ENCODE measurements around the gene EBNA1BP2. TPM values are rescaled to one million over a fixed set of nuclear protein-coding genes. Genes with fewer than 3 reads are reported as not detected.
"Not testable (repeated sequence)": the region's sequence is repeated elsewhere in the genome, so short reads cannot be mapped to it uniquely, and the experiment has no call there.

The EBNA1BP2 gene
- total RNA-seq, 1 donor from 2014 or later: 70.9 TPM

GRCh38 chr1:43172527-43172972 is 460 bp upstream of the EBNA1BP2 start:
- peak; percentile 49 for DNase-seq (ENCODE audit: low read depth)

- DNase-seq (ENCODE audit: low read depth): no peak
These were observed 696 bp downstream of the EBNA1BP2 start for GRCh38 chr1:43171312-43171875.

GRCh38 chr1:43165765-43166164 is 6.3 kb downstream of the EBNA1BP2 start:
- no peak for DNase-seq (ENCODE audit: low read depth)

- no peak for DNase-seq (ENCODE audit: low read depth)
These were observed 6.9 kb downstream of the EBNA1BP2 start for GRCh38 chr1:43165162-43165561.

GRCh38 chr1:43156026-43156425 is 16.1 kb downstream of the EBNA1BP2 start:
- DNase-seq (ENCODE audit: low read depth): no peak

- no peak for DNase-seq (ENCODE audit: low read depth)
These were observed 18.6 kb downstream of the EBNA1BP2 start for GRCh38 chr1:43153443-43153842.

GRCh38 chr1:43152866-43153265 is 19.2 kb downstream of the EBNA1BP2 start:
- no peak for DNase-seq (ENCODE audit: low read depth)

- no peak for DNase-seq (ENCODE audit: low read depth)
These were observed 22.2 kb downstream of the EBNA1BP2 start for GRCh38 chr1:43149889-43150288.

- DNase-seq (ENCODE audit: low read depth): peak; percentile 56
These were observed 24.3 kb downstream of the EBNA1BP2 start for GRCh38 chr1:43147625-43148327.

GRCh38 chr1:43144237-43144636 is 27.9 kb downstream of the EBNA1BP2 start:
- DNase-seq (ENCODE audit: low read depth): no peak

GRCh38 chr1:43143441-43143888 is 28.6 kb downstream of the EBNA1BP2 start:
- no peak for DNase-seq (ENCODE audit: low read depth)

- no peak for DNase-seq (ENCODE audit: low read depth)
These were observed 31.5 kb downstream of the EBNA1BP2 start for GRCh38 chr1:43140583-43140982.

GRCh38 chr1:43140010-43140409 is 32.1 kb downstream of the EBNA1BP2 start:
- no peak for DNase-seq (ENCODE audit: low read depth)

- DNase-seq (ENCODE audit: low read depth): not testable (repeated sequence)
These were observed 32.8 kb downstream of the EBNA1BP2 start for GRCh38 chr1:43139295-43139694.

- DNase-seq (ENCODE audit: low read depth): no peak
These were observed 34.5 kb downstream of the EBNA1BP2 start for GRCh38 chr1:43137445-43138052.

GRCh38 chr1:43135857-43136781 is 36.0 kb downstream of the EBNA1BP2 start:
- DNase-seq (ENCODE audit: low read depth): no peak

- DNase-seq (ENCODE audit: low read depth): no peak
These were observed 37.5 kb downstream of the EBNA1BP2 start for GRCh38 chr1:43134640-43135039.

- DNase-seq (ENCODE audit: low read depth): no peak
These were observed 38.0 kb downstream of the EBNA1BP2 start for GRCh38 chr1:43134068-43134467.

GRCh38 chr1:43129426-43129825 is 42.7 kb downstream of the EBNA1BP2 start:
- no peak for DNase-seq (ENCODE audit: low read depth)

- DNase-seq (ENCODE audit: low read depth): no peak
These were observed 43.3 kb downstream of the EBNA1BP2 start for GRCh38 chr1:43128816-43129215.

GRCh38 chr1:43123031-43123430 is 49.1 kb downstream of the EBNA1BP2 start:
- no peak for DNase-seq (ENCODE audit: low read depth)

All from renal cortical epithelial cell (primary cell).